ENCODE measurements around the gene FATE1. TPM values are rescaled to one million over a fixed set of nuclear protein-coding genes. Genes with fewer than 3 reads are reported as not detected.

The FATE1 gene
- total RNA-seq, 1 experiment from 2014 or later = not detected

- H3K4me3 ChIP-seq (ENCODE audit: low read length) = no peak overlapping the region
- no peak overlapping the region for H3K27ac ChIP-seq (ENCODE audit: low read length)
- intact Hi-C loops (cut with micrococcal nuclease) = no loop called here
- no peaks in the 10 kb centered on the region for H3K4me1 ChIP-seq (ENCODE audit: insufficient read depth, low read length)
- H3K9me3 ChIP-seq (ENCODE audit: low read length) = no peaks in the 10 kb centered on the region
- H3K9ac ChIP-seq (ENCODE audit: low read length) = no peak overlapping the region
- no peaks in the 10 kb centered on the region for H4K20me1 ChIP-seq (ENCODE audit: low read length)
- no peaks in the 10 kb centered on the region for H3K9me2 ChIP-seq (replicated peaks; ENCODE audit: low read length)
- no peak for ATAC-seq
- no peaks in the 10 kb centered on the region for H3K27me3 ChIP-seq (ENCODE audit: low read length)
- TF ChIP-seq EZH2 (IDR thresholded peaks at IDR 0.05; ENCODE audit: low read length, unreplicated experiment) (no peak), CTCF (conservative IDR thresholded peaks at IDR 0.05; ENCODE audit: low read depth, low read length) (no peak), EZH2phosphoT487 (IDR thresholded peaks at IDR 0.05; ENCODE audit: borderline replicate concordance, low read length) (no peak)
- DNase-seq = no peak
- H3F3A ChIP-seq (ENCODE audit: low read length, unreplicated experiment) = no peaks in the 10 kb centered on the region
- no peaks in the 10 kb centered on the region for H3K36me3 ChIP-seq (ENCODE audit: low read depth, low read length)
- CTCF ChIA-PET = no interaction called here
- H2AFZ ChIP-seq (ENCODE audit: low read length) = no peak overlapping the region
- H3K4me2 ChIP-seq (ENCODE audit: low read length) = no peak overlapping the region
- POLR2A ChIA-PET (ENCODE audit: unreplicated experiment) = no interaction called here
- no TSS peak for BruUV-seq (replicated peaks)
- no peaks in the 10 kb centered on the region for H3K79me2 ChIP-seq (ENCODE audit: low read length)
Measured at GRCh38 chrX:151704041-151704663, 11.7 kb upstream of the FATE1 start.

GRCh38 chrX:151708821-151709220 lies 7.0 kb upstream of the FATE1 start:
- no peaks in the 10 kb centered on the region for H3K9me3 ChIP-seq (ENCODE audit: low read length)
- no peak overlapping the region for H2AFZ ChIP-seq (ENCODE audit: low read length)
- H3K27ac ChIP-seq (ENCODE audit: low read length) = no peak overlapping the region
- H3K9me2 ChIP-seq (replicated peaks; ENCODE audit: low read length) = no peaks in the 10 kb centered on the region
- H3K27me3 ChIP-seq (ENCODE audit: low read length) = no peaks in the 10 kb centered on the region
- H3F3A ChIP-seq (ENCODE audit: low read length, unreplicated experiment) = no peaks in the 10 kb centered on the region
- H3K4me2 ChIP-seq (ENCODE audit: low read length) = no peak overlapping the region
- no peak overlapping the region for H3K9ac ChIP-seq (ENCODE audit: low read length)
- no peaks in the 10 kb centered on the region for H4K20me1 ChIP-seq (ENCODE audit: low read length)
- ChIA-PET POLR2A (ENCODE audit: unreplicated experiment) (no interaction called here), CTCF (no interaction called here)
- ATAC-seq (no peak), DNase-seq (no peak)
- intact Hi-C loops (cut with micrococcal nuclease) = no loop called here
- no peaks in the 10 kb centered on the region for H3K4me1 ChIP-seq (ENCODE audit: insufficient read depth, low read length)
- H3K4me3 ChIP-seq (ENCODE audit: low read length) = no peak overlapping the region
- no peaks in the 10 kb centered on the region for H3K36me3 ChIP-seq (ENCODE audit: low read depth, low read length)
- no peaks in the 10 kb centered on the region for H3K79me2 ChIP-seq (ENCODE audit: low read length)
- BruUV-seq (replicated peaks) = no TSS peak
- TF ChIP-seq EZH2phosphoT487 (IDR thresholded peaks at IDR 0.05; ENCODE audit: borderline replicate concordance, low read length) (no peak), EZH2 (IDR thresholded peaks at IDR 0.05; ENCODE audit: low read length, unreplicated experiment) (no peak), CTCF (conservative IDR thresholded peaks at IDR 0.05; ENCODE audit: low read depth, low read length) (no peak)

- no peak for TF ChIP-seq CTCF (conservative IDR thresholded peaks at IDR 0.05; ENCODE audit: low read depth, low read length)
- no peak for TF ChIP-seq EZH2phosphoT487 (IDR thresholded peaks at IDR 0.05; ENCODE audit: borderline replicate concordance, low read length)
- TF ChIP-seq EZH2 (IDR thresholded peaks at IDR 0.05; ENCODE audit: low read length, unreplicated experiment) = no peak
Measured at GRCh38 chrX:151710457-151710856, 5.4 kb upstream of the FATE1 start.

More at GRCh38 chrX:151710457-151710856, 5.4 kb upstream of the FATE1 start:
- H3F3A ChIP-seq (ENCODE audit: low read length, unreplicated experiment) = no peaks in the 10 kb centered on the region
- no peak overlapping the region for H3K4me3 ChIP-seq (ENCODE audit: low read length)
- no peak overlapping the region for H3K4me2 ChIP-seq (ENCODE audit: low read length)
- no peak for DNase-seq
- no peak overlapping the region for H3K9ac ChIP-seq (ENCODE audit: low read length)
- no peaks in the 10 kb centered on the region for H3K79me2 ChIP-seq (ENCODE audit: low read length)
- no peak overlapping the region for H3K27ac ChIP-seq (ENCODE audit: low read length)
- no peaks in the 10 kb centered on the region for H3K9me3 ChIP-seq (ENCODE audit: low read length)
- no peaks in the 10 kb centered on the region for H3K4me1 ChIP-seq (ENCODE audit: insufficient read depth, low read length)
- no peaks in the 10 kb centered on the region for H3K36me3 ChIP-seq (ENCODE audit: low read depth, low read length)
- H2AFZ ChIP-seq (ENCODE audit: low read length) = no peak overlapping the region
- no TSS peak for BruUV-seq (replicated peaks)
- ATAC-seq = no peak
- intact Hi-C loops (cut with micrococcal nuclease) = no loop called here
- no peaks in the 10 kb centered on the region for H3K9me2 ChIP-seq (replicated peaks; ENCODE audit: low read length)
- POLR2A ChIA-PET (ENCODE audit: unreplicated experiment) = no interaction called here
- no peaks in the 10 kb centered on the region for H3K27me3 ChIP-seq (ENCODE audit: low read length)
- CTCF ChIA-PET = no interaction called here
- H4K20me1 ChIP-seq (ENCODE audit: low read length) = no peaks in the 10 kb centered on the region

Data from PC-3 (cell line).